ENCODE results near the gene OR51T1.

Gene OR51T1

DNA sequence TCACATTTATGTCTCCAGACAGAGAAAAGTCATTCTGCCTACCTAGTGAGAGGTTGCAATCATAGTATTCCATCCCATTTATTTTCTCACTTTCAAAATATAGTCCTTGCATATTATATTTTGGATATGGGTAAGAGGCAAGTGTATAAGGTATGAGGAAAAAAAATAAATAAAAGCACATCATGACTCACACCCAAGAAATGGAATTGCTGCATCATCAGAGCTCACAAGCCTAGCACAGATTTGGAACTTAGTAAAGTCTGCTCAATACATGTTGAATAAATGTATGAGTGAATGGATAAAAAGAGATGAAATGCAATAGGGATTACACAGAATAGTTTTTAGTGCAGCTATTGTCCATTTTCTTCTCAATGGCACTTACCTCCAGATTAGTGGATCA is 44.9 kb downstream of the OR51T1 start:
- DNase-seq = no peak
